ENCODE results near the gene LBHD2.

GRCh38 chr14:103078420-103078749 lies 5.6 kb upstream of the LBHD2 start:
- TF ChIP-seq TAF1 (IDR thresholded peaks at IDR 0.05; ENCODE audit: low read depth, low read length) (no peak), CTCF (IDR thresholded peaks at IDR 0.05; ENCODE audit: control extremely low read depth in 1 of 3, insufficient read depth in 1 of 3, low read depth in 1 of 3, low read length in 3 of 3) (peak; percentile 89 to 90 (median 89)), POLR2A (IDR thresholded peaks at IDR 0.05; ENCODE audit: control extremely low read depth in 1 of 2, low read depth in 2 of 2, low read length in 2 of 2) (no peak)
